ENCODE results near the gene NOTCH4. TPM values are rescaled to one million over a fixed set of nuclear protein-coding genes. Genes with fewer than 3 reads are reported as not detected.

NOTCH4 gene
- total and polyA plus RNA-seq, 2 of the 4 experiments (the other 2 are of a cell fraction) = 0.96 to 1.3 TPM

GRCh38 chr6:32249262-32249661 is 25.4 kb upstream of the NOTCH4 start:
- BruUV-seq (replicated peaks) = no TSS peak
- H3K4me2 ChIP-seq (ENCODE audit: low read depth, low read length) = no peak overlapping the region
- no peak overlapping the region for H4K5ac ChIP-seq (ENCODE audit: low read depth, low read length)
- H2AK5ac ChIP-seq (ENCODE audit: low read depth, low read length) = no peak overlapping the region
- no peak overlapping the region for H4K91ac ChIP-seq (ENCODE audit: insufficient read depth, low read depth, low read length)
- no peak overlapping the region for H2AFZ ChIP-seq (replicated peaks; ENCODE audit: low read length, poor library complexity)
- DNase-seq = no peak
- no peaks in the 10 kb centered on the region for H3K4me1 ChIP-seq (ENCODE audit: control insufficient read depth, insufficient read depth, low read length)
- H3K9ac ChIP-seq (ENCODE audit: low read depth, low read length) = no peak overlapping the region
- no peak overlapping the region for H3K14ac ChIP-seq (replicated peaks; ENCODE audit: low read depth, low read length)
- H3K79me1 ChIP-seq (ENCODE audit: low read depth in 1 of 2, low read length in 2 of 2) = no peaks in the 10 kb centered on the region
- no peak overlapping the region for H3K4ac ChIP-seq (ENCODE audit: low read depth, low read length)
- no peak for TF ChIP-seq POLR2A (IDR thresholded peaks at IDR 0.05; ENCODE audit: low read depth, low read length)
- no peak for TF ChIP-seq MAFK (IDR thresholded peaks at IDR 0.05; ENCODE audit: low read depth, low read length)
- no peak for TF ChIP-seq BHLHE40 (IDR thresholded peaks at IDR 0.05; ENCODE audit: low read depth, low read length)
- TF ChIP-seq, protein P1, sequence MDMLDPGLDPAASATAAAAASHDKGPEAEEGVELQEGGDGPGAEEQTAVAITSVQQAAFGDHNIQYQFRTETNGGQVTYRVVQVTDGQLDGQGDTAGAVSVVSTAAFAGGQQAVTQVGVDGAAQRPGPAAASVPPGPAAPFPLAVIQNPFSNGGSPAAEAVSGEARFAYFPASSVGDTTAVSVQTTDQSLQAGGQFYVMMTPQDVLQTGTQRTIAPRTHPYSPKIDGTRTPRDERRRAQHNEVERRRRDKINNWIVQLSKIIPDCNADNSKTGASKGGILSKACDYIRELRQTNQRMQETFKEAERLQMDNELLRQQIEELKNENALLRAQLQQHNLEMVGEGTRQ (IDR thresholded peaks at IDR 0.05; ENCODE audit: low read depth, low read length) = no peak
- TF ChIP-seq ELK1 (IDR thresholded peaks at IDR 0.05; ENCODE audit: borderline replicate concordance, low read depth, low read length) = no peak
- no peak for TF ChIP-seq CHD1 (IDR thresholded peaks at IDR 0.05; ENCODE audit: low read depth, low read length)
- TF ChIP-seq MXI1 (IDR thresholded peaks at IDR 0.05; ENCODE audit: borderline replicate concordance, low read depth, low read length) = no peak
- no peak for TF ChIP-seq CEBPB (IDR thresholded peaks at IDR 0.05; ENCODE audit: low read depth, low read length)
- TF ChIP-seq, protein P2, sequence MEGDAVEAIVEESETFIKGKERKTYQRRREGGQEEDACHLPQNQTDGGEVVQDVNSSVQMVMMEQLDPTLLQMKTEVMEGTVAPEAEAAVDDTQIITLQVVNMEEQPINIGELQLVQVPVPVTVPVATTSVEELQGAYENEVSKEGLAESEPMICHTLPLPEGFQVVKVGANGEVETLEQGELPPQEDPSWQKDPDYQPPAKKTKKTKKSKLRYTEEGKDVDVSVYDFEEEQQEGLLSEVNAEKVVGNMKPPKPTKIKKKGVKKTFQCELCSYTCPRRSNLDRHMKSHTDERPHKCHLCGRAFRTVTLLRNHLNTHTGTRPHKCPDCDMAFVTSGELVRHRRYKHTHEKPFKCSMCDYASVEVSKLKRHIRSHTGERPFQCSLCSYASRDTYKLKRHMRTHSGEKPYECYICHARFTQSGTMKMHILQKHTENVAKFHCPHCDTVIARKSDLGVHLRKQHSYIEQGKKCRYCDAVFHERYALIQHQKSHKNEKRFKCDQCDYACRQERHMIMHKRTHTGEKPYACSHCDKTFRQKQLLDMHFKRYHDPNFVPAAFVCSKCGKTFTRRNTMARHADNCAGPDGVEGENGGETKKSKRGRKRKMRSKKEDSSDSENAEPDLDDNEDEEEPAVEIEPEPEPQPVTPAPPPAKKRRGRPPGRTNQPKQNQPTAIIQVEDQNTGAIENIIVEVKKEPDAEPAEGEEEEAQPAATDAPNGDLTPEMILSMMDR (conservative IDR thresholded peaks at IDR 0.05; ENCODE audit: low read depth, low read length) = no peak
- TF ChIP-seq FOS (IDR thresholded peaks at IDR 0.05; ENCODE audit: low read depth, low read length) = no peak
- no peak for TF ChIP-seq RAD21 (IDR thresholded peaks at IDR 0.05; ENCODE audit: low read length)
- TF ChIP-seq RFX5 (IDR thresholded peaks at IDR 0.05; ENCODE audit: low read depth, low read length) = no peak
- TF ChIP-seq NFE2L2 (IDR thresholded peaks at IDR 0.05; ENCODE audit: low read depth, low read length) = no peak
- TF ChIP-seq SMC3 (IDR thresholded peaks at IDR 0.05; ENCODE audit: low read depth, low read length) = no peak
- TF ChIP-seq RCOR1 (IDR thresholded peaks at IDR 0.05; ENCODE audit: insufficient replicate concordance, low read length) = no peak
- TF ChIP-seq MAZ (IDR thresholded peaks at IDR 0.05; ENCODE audit: borderline replicate concordance, low read depth, low read length) = no peak
- H3K36me3 ChIP-seq (ENCODE audit: control insufficient read depth, insufficient read depth, low read length) = no peaks in the 10 kb centered on the region
- ChIA-PET POLR2A (ENCODE audit: unreplicated experiment) (no interaction called here), CTCF (no interaction called here)
- in situ Hi-C loops (cut with MboI; ENCODE audit: low sequenced_read_pairs) (loop anchor here (5.0 to 10.0 kb wide), 3 partner anchors 163 to 546 kb away; no protein-coding TSS in a partner anchor), dilution Hi-C loops (cut with HindIII; ENCODE audit: low sequenced_read_pairs, unreplicated experiment) (no loop called here), intact Hi-C loops (cut with micrococcal nuclease) (loop anchor here (5.0 kb wide), 1 partner anchor 538 kb away; no protein-coding TSS in a partner anchor)
- H2AK9ac ChIP-seq (replicated peaks; ENCODE audit: low read depth, low read length, poor library complexity) = no peak overlapping the region
- no peak for ATAC-seq (ENCODE audit: low read depth)
- no peak overlapping the region for H3K27ac ChIP-seq (ENCODE audit: insufficient read depth, low read length)
- H4K8ac ChIP-seq (ENCODE audit: low read depth in 2 of 2, low read length in 2 of 2) = no peak overlapping the region
- no peak overlapping the region for H2BK5ac ChIP-seq (ENCODE audit: low read depth, low read length, poor library complexity, severe bottlenecking)
- H2BK20ac ChIP-seq (ENCODE audit: low read depth, low read length) = no peak overlapping the region
- H3K18ac ChIP-seq (ENCODE audit: low read depth, low read length) = no peak overlapping the region
- H3K56ac ChIP-seq (ENCODE audit: extremely low read depth, insufficient read depth, low read length) = no peak overlapping the region
- no peak overlapping the region for H3K4me3 ChIP-seq (ENCODE audit: insufficient read depth, low read depth, low read length)
- H3K27me3 ChIP-seq (ENCODE audit: control insufficient read depth, insufficient read depth, low read length) = peaks cover 2% of the 10 kb centered on the region
- no peaks in the 10 kb centered on the region for H3K9me1 ChIP-seq (ENCODE audit: insufficient read depth, low read length)
- WGBS, 2 experiments (ENCODE audit: extremely low coverage in 2 of 2, insufficient read length in 1 of 2) = no CpG with 5 or more reads among the region's 2 CpGs
- no peaks in the 10 kb centered on the region for H4K20me1 ChIP-seq (ENCODE audit: insufficient read depth, low read length)
- H2BK120ac ChIP-seq (ENCODE audit: low read depth, low read length) = no peak overlapping the region
- H2BK15ac ChIP-seq (ENCODE audit: low read depth, low read length) = no peak overlapping the region
- H3K9me3 ChIP-seq (ENCODE audit: control insufficient read depth, insufficient read depth, low read length) = peaks cover 6% of the 10 kb centered on the region
- no peak overlapping the region for H3K23ac ChIP-seq (ENCODE audit: low read depth, low read length)
